Ovary (tissue), 10 donors: ENCODE measurements around the gene ANKRD40. TPM values are rescaled to one million over a fixed set of nuclear protein-coding genes. Genes with fewer than 3 reads are reported as not detected.
A peak's percentile ranks its signal among the peaks of the same experiment; 100 is the strongest.

Experiments
- DNase-seq, 5 donors: peaks; one replicate each; pipeline ENCODE4 v3.0.0-alpha.2; 2019 to 2020
- H3K27ac ChIP-seq, 2 donors: fragments of 200-600 bp; one replicate each; pipeline versions ENCODE4 v1.5.1 to v1.8.0; 2019 to 2022
- H3K27me3 ChIP-seq: fragments of 200-600 bp; one replicate; pipeline ENCODE4 v1.8.0; 2022
- H3K36me3 ChIP-seq: fragments of 200-600 bp; sonication (generic); one replicate; pipeline ENCODE4 v1.5.1; 2019
- H3K4me1 ChIP-seq: one replicate; pipeline ENCODE4 v1.8.1; 2013; ENCODE audit warnings: mild to moderate bottlenecking, moderate library complexity; ENCODE audit not compliant: insufficient read depth
- H3K4me3 ChIP-seq: fragments of 200-600 bp; sonication (generic); one replicate; pipeline ENCODE4 v1.5.1; 2017
- H3K9me3 ChIP-seq, 2 donors: fragments of 200-600 bp in 1 of 2; sonication (generic) in 1 of 2; one replicate each; pipeline versions ENCODE4 v1.5.1 to v1.8.1; 2013 to 2019; ENCODE audit warnings: mild to moderate bottlenecking in 1 of 2, moderate library complexity in 1 of 2
- CTCF ChIP-seq, 3 donors: fragments of 450-650 bp in 2 of 3; fragments of 200-600 bp in 1 of 3; IDR thresholded peaks; one replicate each; pipeline versions ENCODE4 v1.5.1 to v1.8.0; 2016 to 2022; ENCODE audit warnings: antibody characterized with exemption in 3 of 3, mild to moderate bottlenecking in 1 of 3
- EP300 ChIP-seq: sonication (generic); formaldehyde crosslinking; IDR thresholded peaks from one replicate; pipeline ENCODE4 v1.6.1; 2017; ENCODE audit warnings: antibody characterized with exemption
- POLR2A ChIP-seq: fragments of 450-650 bp; IDR thresholded peaks from one replicate; pipeline ENCODE4 v1.6.1; 2017; ENCODE audit warnings: antibody characterized with exemption, mild to moderate bottlenecking, moderate library complexity
- WGBS, 3 donors: extraction: QIAGEN DNeasy Blood & Tissue Kit in 1 of 3; methylation state at CpG; one replicate each; pipeline versions ENCODE4 v1.1.5 to v1.1.7; 2013 to 2017; 5-methylcytosine and 5-hydroxymethylcytosine counted together
- intact Hi-C, 4 donors: fragments of 100-400 bp; cut with DNase I; formaldehyde crosslinking; loops; one replicate each; pipeline versions ENCODE4 v1.11.0 to v1.15.1; 2022 to 2023
- long read RNA-seq, 3 donors: library from polyadenylated mRNA in 2 of 3; unstranded in 2 of 3; transcript quantifications; one replicate each; pipeline ENCODE4 v2.0.0 and lab custom pipeline, GENCODE V29; 2021 to 2026
- polyA plus RNA-seq, 2 donors: library from polyadenylated mRNA; stranded (reverse); fragments of 200-250 nt in 1 of 2; fragments of 350-450 nt in 1 of 2; fragmentation: Illumina TruSeq in 1 of 2; extraction: RNeasy Lipid Tissue Mini Kit (QIAGEN cat#74804) in 1 of 2; gene quantifications; one replicate each; pipeline ENCODE4 v1.2.3, GENCODE V29; 2013 to 2014
- total RNA-seq, 7 donors: library from RNA; depleted of rRNA in 2 of 7; stranded (reverse); fragments of >200 nt in 2 of 7; fragmentation: NEBNext Ultra II Directional in 3 of 7; extraction: Animal tissue kit (Norgen Biotek cat#: 25700) in 3 of 7; gene quantifications; one replicate each; pipeline versions ENCODE4 v1.1.0 to v1.2.4, GENCODE V29; 2016 to 2023
- donor health status: DM: no; HTN: no; CAD: no; lungs with moderate emphysema.
- donor health status: DM: no; HTN: no; CAD: no.
- donor health status: Bipolar disorder and iron deficiency.
- donor health status: DM: yes; HTN: yes; CAD: no.
- donor health status: DM: no; HTN: no; CAD: no.
- donor health status: DM: yes; HTN: yes; CAD: no.

The ANKRD40 gene
- total RNA-seq (10 to 100 TPM; 19.4 to 52.6 (median 42.1) TPM), polyA plus RNA-seq (10 to 100 TPM; 17.0 to 41.7 TPM)
- long read RNA-seq, donor 1, full-length matches to known transcripts = 3 of 16 reads
- long read RNA-seq, donor 1, partial matches to known transcripts = 13 of 16 reads
- long read RNA-seq, donor 1, other reads (novel, unspliced or antisense) = 0 of 16 reads
- long read RNA-seq, donor 2, full-length matches to known transcripts = 16 of 991 reads
- long read RNA-seq, donor 2, partial matches to known transcripts = 878 of 991 reads
- long read RNA-seq, donor 2, other reads (novel, unspliced or antisense) = 97 of 991 reads
- long read RNA-seq, donor 3, full-length matches to known transcripts = 27 of 35 reads
- long read RNA-seq, donor 3, partial matches to known transcripts = 5 of 35 reads
- long read RNA-seq, donor 3, other reads (novel, unspliced or antisense) = 3 of 35 reads

GRCh38 chr17:50707289-50708049, at the start of gene ANKRD40:
TSS of gene ANKRD40 (minus strand) at chr17:50707914. CDS start at chr17:50707654, 260 bp downstream.
- Histone ChIP-seq H3K9me3 (no peaks in the 10 kb centered on the region), H3K4me1 (peaks cover 16% of the 10 kb centered on the region), H3K27ac (peak within 1 kb of the TSS; percentile 83 to 89), H3K36me3 (no peaks in the 10 kb centered on the region), H3K4me3 (peak within 1 kb of the TSS; percentile 75), H3K27me3 (no peaks in the 10 kb centered on the region)
- no peak for TF ChIP-seq EP300
- TF ChIP-seq POLR2A = peak; percentile 76
- no peak for TF ChIP-seq CTCF (IDR thresholded peaks at IDR 0.05)
- WGBS, 3 donors = 0 to 1% (median 0%) methylated on average over 45 to 74 of the region's 74 CpGs
- DNase-seq = peak; percentile 87 to 93 (median 92)
- intact Hi-C loops = no loop called here

GRCh38 chr17:50754521-50754920, 46.8 kb upstream of the ANKRD40 start:
- H3K36me3 ChIP-seq = no peaks in the 10 kb centered on the region
- no peaks in the 10 kb centered on the region for H3K4me1 ChIP-seq
- no peak overlapping the region for H3K4me3 ChIP-seq
- TF ChIP-seq EP300 (no peak), CTCF (IDR thresholded peaks at IDR 0.05) (no peak), POLR2A (no peak)
- DNase-seq = no peak
- intact Hi-C loops = no loop called here
- no peak overlapping the region for H3K27ac ChIP-seq
- H3K9me3 ChIP-seq = no peaks in the 10 kb centered on the region
- 23 to 39% (median 23%) methylated on average over 2 of the region's 2 CpGs for WGBS, 3 donors
- no peaks in the 10 kb centered on the region for H3K27me3 ChIP-seq

GRCh38 chr17:50749245-50749644, 41.5 kb upstream of the ANKRD40 start:
- intact Hi-C loops = no loop called here
- Histone ChIP-seq H3K4me3 (no peak overlapping the region), H3K27me3 (no peaks in the 10 kb centered on the region), H3K36me3 (no peaks in the 10 kb centered on the region), H3K9me3 (no peaks in the 10 kb centered on the region), H3K4me1 (no peaks in the 10 kb centered on the region), H3K27ac (no peak overlapping the region)
- TF ChIP-seq CTCF (IDR thresholded peaks at IDR 0.05) = no peak
- no peak for TF ChIP-seq POLR2A
- TF ChIP-seq EP300 = no peak
- 83 to 85% (median 85%) methylated on average over 6 of the region's 6 CpGs for WGBS, 3 donors
- DNase-seq = no peak

GRCh38 chr17:50745631-50746030, 37.9 kb upstream of the ANKRD40 start:
- TF ChIP-seq EP300 = no peak
- TF ChIP-seq CTCF (IDR thresholded peaks at IDR 0.05) = no peak
- TF ChIP-seq POLR2A = no peak
- 87 to 91% (median 89%) methylated on average over 12 of the region's 12 CpGs for WGBS, 3 donors
- intact Hi-C loops = no loop called here

More at GRCh38 chr17:50745631-50746030, 37.9 kb upstream of the ANKRD40 start:
- Histone ChIP-seq H3K4me1 (no peaks in the 10 kb centered on the region), H3K27me3 (no peaks in the 10 kb centered on the region), H3K9me3 (no peaks in the 10 kb centered on the region), H3K4me3 (no peak overlapping the region), H3K36me3 (no peaks in the 10 kb centered on the region), H3K27ac (no peak overlapping the region)
- DNase-seq = no peak
